Calu3 (cell line): ENCODE data around the gene RHOH. TPM values are rescaled to one million over a fixed set of nuclear protein-coding genes. Genes with fewer than 3 reads are reported as not detected.

Experiments used
- BruUV-seq: library from RNA; stranded (reverse); fragments of 400-500 nt; replicated peaks from 2 replicates; lab custom pipeline; 2021; lab: Mats Ljungman, UMichigan
- CTCF ChIA-PET: fragments of 300-600 bp; sonication (Branson Sonifier 250); formaldehyde crosslinking; loops from one replicate; lab custom pipeline; 2022; ENCODE audit warnings: antibody characterized with exemption; lab: Charles Lee
- DNase-seq: peaks from one replicate; pipeline ENCODE4 v3.0.0; 2022
- H3K27ac Mint-ChIP-seq: one replicate; pipeline ENCODE4 v1.8.0; 2022; ENCODE audit warnings: mixed read lengths; ENCODE audit not compliant: unreplicated experiment
- H3K27me3 Mint-ChIP-seq: one replicate; pipeline ENCODE4 v1.8.0; 2022; ENCODE audit warnings: mixed read lengths; ENCODE audit not compliant: unreplicated experiment
- H3K36me3 Mint-ChIP-seq: one replicate; pipeline ENCODE4 v1.8.0; 2022; ENCODE audit warnings: mild to moderate bottlenecking, moderate library complexity, mixed read lengths; ENCODE audit not compliant: insufficient read depth, unreplicated experiment
- H3K4me1 Mint-ChIP-seq: one replicate; pipeline ENCODE4 v1.8.0; 2022; ENCODE audit warnings: mild to moderate bottlenecking, low read depth, mixed read lengths; ENCODE audit not compliant: unreplicated experiment
- H3K4me3 Mint-ChIP-seq: one replicate; pipeline ENCODE4 v1.8.0; 2022; ENCODE audit warnings: mild to moderate bottlenecking, low read depth, moderate library complexity, mixed read lengths; ENCODE audit not compliant: unreplicated experiment
- H3K9me3 Mint-ChIP-seq: one replicate; pipeline ENCODE4 v1.8.0; 2022; ENCODE audit warnings: low read depth, mixed read lengths; ENCODE audit not compliant: unreplicated experiment
- CTCF ChIP-seq: fragments of 200-600 bp; IDR thresholded peaks from one replicate; pipeline ENCODE4 v1.8.0; 2022; ENCODE audit warnings: antibody characterized with exemption; ENCODE audit not compliant: unreplicated experiment
- intact Hi-C: fragments of 100-400 bp; cut with micrococcal nuclease; formaldehyde crosslinking; loops from one replicate; pipeline ENCODE4 v1.10.0; 2022; ENCODE audit not compliant: unreplicated experiment
- total RNA-seq: library from RNA; stranded (reverse); gene quantifications from 2 replicates; pipeline ENCODE4 v1.2.3, GENCODE V29; 2022

RHOH gene
- total RNA-seq, 1 experiment from 2014 or later: not detected

- no peaks in the 10 kb centered on the region for H3K9me3 Mint-ChIP-seq
- intact Hi-C loops: no loop called here
- peaks cover 13% of the 10 kb centered on the region for H3K27me3 Mint-ChIP-seq
- no peaks in the 10 kb centered on the region for H3K36me3 Mint-ChIP-seq
- no peak for TF ChIP-seq CTCF
- H3K27ac Mint-ChIP-seq: no peak overlapping the region
- H3K4me1 Mint-ChIP-seq: no peaks in the 10 kb centered on the region
- no peak overlapping the region for H3K4me3 Mint-ChIP-seq
- no TSS peak for BruUV-seq
- DNase-seq: no peak
- CTCF ChIA-PET: no interaction called here
These were observed 36.4 kb downstream of the RHOH start for GRCh38 chr4:40233227-40233626.

GRCh38 chr4:40234519-40235039 lies 37.7 kb downstream of the RHOH start:
- no peaks in the 10 kb centered on the region for H3K9me3 Mint-ChIP-seq
- CTCF ChIA-PET: no interaction called here
- DNase-seq: no peak
- BruUV-seq: no TSS peak
- H3K4me3 Mint-ChIP-seq: no peak overlapping the region
- no peaks in the 10 kb centered on the region for H3K36me3 Mint-ChIP-seq
- no peaks in the 10 kb centered on the region for H3K4me1 Mint-ChIP-seq
- no peak for TF ChIP-seq CTCF
- intact Hi-C loops: no loop called here
- H3K27me3 Mint-ChIP-seq: peaks cover 13% of the 10 kb centered on the region
- no peak overlapping the region for H3K27ac Mint-ChIP-seq

GRCh38 chr4:40238008-40238699 lies 41.3 kb downstream of the RHOH start:
- CTCF ChIA-PET: no interaction called here

GRCh38 chr4:40238700-40239548 lies 42.1 kb downstream of the RHOH start:
- intact Hi-C loops: no loop called here
- Mint-ChIP-seq H3K27me3 (no peaks in the 10 kb centered on the region), H3K27ac (no peak overlapping the region), H3K4me3 (no peak overlapping the region), H3K9me3 (no peaks in the 10 kb centered on the region), H3K4me1 (no peaks in the 10 kb centered on the region), H3K36me3 (no peaks in the 10 kb centered on the region)
- CTCF ChIA-PET: interaction anchor here (0.7 kb wide), 1 partner anchor 17 kb away, joined by 3 read pairs; no protein-coding TSS in a partner anchor
- TF ChIP-seq CTCF: no peak
- no TSS peak for BruUV-seq
- DNase-seq: no peak

More at GRCh38 chr4:40238008-40238699, 41.3 kb downstream of the RHOH start:
- H3K4me1 Mint-ChIP-seq: no peaks in the 10 kb centered on the region
- no peaks in the 10 kb centered on the region for H3K36me3 Mint-ChIP-seq
- no peak for TF ChIP-seq CTCF
- peaks cover 2% of the 10 kb centered on the region for H3K27me3 Mint-ChIP-seq
- DNase-seq: no peak
- no peaks in the 10 kb centered on the region for H3K9me3 Mint-ChIP-seq
- H3K4me3 Mint-ChIP-seq: no peak overlapping the region
- no TSS peak for BruUV-seq
- H3K27ac Mint-ChIP-seq: no peak overlapping the region
- intact Hi-C loops: no loop called here
